HFFc6 (cell line): ENCODE data around the gene CCDC198. TPM values are rescaled to one million over a fixed set of nuclear protein-coding genes. Genes with fewer than 3 reads are reported as not detected.

Source experiments
- DNase-seq: peaks from one replicate; pipeline ENCODE4 v3.0.0-alpha.2; 2018
- H3K27ac Mint-ChIP-seq: 2 replicates; pipeline ENCODE4 v1.8.0; 2020; ENCODE audit warnings: mild to moderate bottlenecking, mixed read lengths
- H3K27me3 Mint-ChIP-seq: 2 replicates; pipeline ENCODE4 v1.8.0; 2021; ENCODE audit warnings: mild to moderate bottlenecking, moderate library complexity, mixed read lengths; ENCODE audit not compliant: insufficient read depth
- H3K36me3 Mint-ChIP-seq: 2 replicates; pipeline ENCODE4 v1.8.0; 2021; ENCODE audit warnings: low read depth, mixed read lengths
- H3K4me1 Mint-ChIP-seq: 2 replicates; pipeline ENCODE4 v1.8.0; 2020; ENCODE audit warnings: low read depth, mixed read lengths
- H3K4me3 Mint-ChIP-seq: 2 replicates; pipeline ENCODE4 v1.8.0; 2020; ENCODE audit warnings: mild to moderate bottlenecking, moderate library complexity, mixed read lengths
- H3K9me3 Mint-ChIP-seq: 2 replicates; pipeline ENCODE4 v1.8.0; 2020; ENCODE audit warnings: mild to moderate bottlenecking, mixed read lengths
- total RNA-seq, 6 experiments: library from RNA; stranded (reverse); fragmentation: NEBNext Ultra II Directional; extraction: Animal tissue kit (Norgen Biotek cat#: 25700); gene quantifications; 2 replicates in 1 of 6; 3 replicates in 5 of 6; pipeline ENCODE4 v1.2.3, GENCODE V29; 2021
- TF ChIP-seq, protein P1 (sequence below): fragments of 200-600 bp; sonication (generic); IDR thresholded peaks from 2 replicates; pipeline ENCODE4 v1.5.0; 2021; ENCODE audit warnings: antibody characterized with exemption, mild to moderate bottlenecking

The CCDC198 gene
- total RNA-seq, 6 experiments from 2014 or later = not detected

DNA sequence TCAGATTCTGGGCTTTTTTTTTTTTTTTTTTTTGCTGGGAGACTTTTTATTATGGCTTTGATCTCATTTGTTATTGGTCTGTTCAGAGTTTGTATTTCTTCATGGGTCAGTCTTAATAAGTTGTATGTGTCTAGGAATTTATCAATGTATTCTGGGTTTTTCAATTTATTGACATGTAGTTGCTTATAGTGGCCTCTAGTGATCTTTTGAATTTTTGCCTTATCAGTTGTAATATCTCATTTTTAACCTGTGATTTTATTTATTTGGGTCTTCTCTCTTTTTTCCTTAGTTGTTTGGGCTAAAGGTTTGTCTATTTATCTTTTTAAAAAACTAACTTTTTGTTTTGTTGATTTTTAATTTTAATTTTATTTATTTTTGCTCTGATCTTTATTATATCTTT lies 57.7 kb downstream of the CCDC198 start:
- no peak for DNase-seq
- Mint-ChIP-seq H3K4me3 (no peak overlapping the region), H3K9me3 (no peaks in the 10 kb centered on the region), H3K27me3 (peaks cover 3% of the 10 kb centered on the region), H3K36me3 (no peaks in the 10 kb centered on the region), H3K4me1 (no peaks in the 10 kb centered on the region), H3K27ac (no peak overlapping the region)
- TF ChIP-seq, protein P1, sequence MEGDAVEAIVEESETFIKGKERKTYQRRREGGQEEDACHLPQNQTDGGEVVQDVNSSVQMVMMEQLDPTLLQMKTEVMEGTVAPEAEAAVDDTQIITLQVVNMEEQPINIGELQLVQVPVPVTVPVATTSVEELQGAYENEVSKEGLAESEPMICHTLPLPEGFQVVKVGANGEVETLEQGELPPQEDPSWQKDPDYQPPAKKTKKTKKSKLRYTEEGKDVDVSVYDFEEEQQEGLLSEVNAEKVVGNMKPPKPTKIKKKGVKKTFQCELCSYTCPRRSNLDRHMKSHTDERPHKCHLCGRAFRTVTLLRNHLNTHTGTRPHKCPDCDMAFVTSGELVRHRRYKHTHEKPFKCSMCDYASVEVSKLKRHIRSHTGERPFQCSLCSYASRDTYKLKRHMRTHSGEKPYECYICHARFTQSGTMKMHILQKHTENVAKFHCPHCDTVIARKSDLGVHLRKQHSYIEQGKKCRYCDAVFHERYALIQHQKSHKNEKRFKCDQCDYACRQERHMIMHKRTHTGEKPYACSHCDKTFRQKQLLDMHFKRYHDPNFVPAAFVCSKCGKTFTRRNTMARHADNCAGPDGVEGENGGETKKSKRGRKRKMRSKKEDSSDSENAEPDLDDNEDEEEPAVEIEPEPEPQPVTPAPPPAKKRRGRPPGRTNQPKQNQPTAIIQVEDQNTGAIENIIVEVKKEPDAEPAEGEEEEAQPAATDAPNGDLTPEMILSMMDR = peak; percentile 30; the same call in 1 of the 2 replicates

DNA sequence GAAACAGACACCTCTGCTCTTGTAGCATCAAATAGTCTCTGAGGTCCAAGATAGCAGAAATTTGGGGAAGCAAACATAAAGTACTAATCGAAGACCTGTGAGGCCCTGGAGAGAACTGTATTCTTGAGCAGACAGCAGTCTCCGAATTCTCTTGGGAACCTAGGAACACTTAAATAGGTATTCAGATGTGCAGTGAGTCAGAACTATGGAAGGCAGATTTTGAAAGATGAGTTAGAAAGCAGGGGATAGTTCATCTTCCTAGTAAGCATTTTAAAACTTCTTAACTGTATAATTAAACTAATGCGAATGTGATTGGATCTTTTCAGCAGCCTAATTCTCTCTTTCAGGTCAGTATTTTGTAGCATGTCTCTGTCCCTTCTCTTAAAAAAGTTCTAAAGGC lies 72.7 kb downstream of the CCDC198 start:
- H3K27me3 Mint-ChIP-seq = peaks cover 5% of the 10 kb centered on the region; the same call in 1 of the 2 replicates
- H3K27ac Mint-ChIP-seq = no peak overlapping the region
- no peak for DNase-seq
- H3K4me3 Mint-ChIP-seq = no peak overlapping the region
- TF ChIP-seq, protein P1 = no peak
- no peaks in the 10 kb centered on the region for H3K36me3 Mint-ChIP-seq
- no peaks in the 10 kb centered on the region for H3K9me3 Mint-ChIP-seq
- H3K4me1 Mint-ChIP-seq = no peaks in the 10 kb centered on the region; the same call in 1 of the 2 replicates

DNA sequence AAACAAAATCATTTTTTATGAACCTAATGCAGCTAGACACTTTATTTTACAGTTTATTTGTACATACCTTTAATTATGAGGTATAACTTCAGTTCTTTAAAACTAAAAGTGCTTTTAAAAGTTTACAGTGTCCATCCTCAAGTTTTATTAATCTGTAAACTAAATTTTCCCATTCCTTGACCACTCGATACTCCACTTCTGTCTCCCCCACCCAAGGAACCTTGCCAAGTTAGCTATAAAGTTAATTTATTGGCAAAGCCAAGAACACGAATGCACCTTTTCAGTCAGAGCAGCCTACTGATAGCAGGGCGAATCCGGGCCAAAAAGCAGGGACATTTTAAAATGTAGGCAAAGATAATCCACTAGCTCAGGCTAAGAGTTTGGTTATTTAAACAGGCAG lies 73.6 kb downstream of the CCDC198 start:
- no peaks in the 10 kb centered on the region for H3K9me3 Mint-ChIP-seq
- no peak overlapping the region for H3K27ac Mint-ChIP-seq
- no peaks in the 10 kb centered on the region for H3K36me3 Mint-ChIP-seq
- no peak for DNase-seq
- peaks cover 5% of the 10 kb centered on the region; the same call in 1 of the 2 replicates for H3K27me3 Mint-ChIP-seq
- H3K4me3 Mint-ChIP-seq = no peak overlapping the region
- no peaks in the 10 kb centered on the region; the same call in 1 of the 2 replicates for H3K4me1 Mint-ChIP-seq
- TF ChIP-seq, protein P1 = no peak

Other genes with a start within 250 kb of the CCDC198 start
- gene EXOC5, start 225.0 kb downstream of the CCDC198 start, total RNA-seq = 100 to 1,000 TPM; 102 to 117 (median 111) TPM
- gene AP5M1, start 224.9 kb downstream of the CCDC198 start, total RNA-seq = 10 to 100 TPM; 37.2 to 54.9 (median 44.9) TPM
- 10 to 100 TPM; 20.0 to 22.7 (median 20.7) TPM for gene NAA30, start 103.3 kb downstream of the CCDC198 start, total RNA-seq